CD4-positive, alpha-beta T cell treated with Interleukin-1 beta for 1 hour (primary cell): ENCODE measurements around the gene ELOVL5.
"Not testable (repeated sequence)": the region's sequence is repeated elsewhere in the genome, so short reads cannot be mapped to it uniquely, and the experiment has no call there.

Source experiments
- DNase-seq, 2 donors: peaks; one replicate each; pipeline ENCODE4 v3.0.0-alpha.2; 2020 to 2022

ELOVL5 gene, protein sequence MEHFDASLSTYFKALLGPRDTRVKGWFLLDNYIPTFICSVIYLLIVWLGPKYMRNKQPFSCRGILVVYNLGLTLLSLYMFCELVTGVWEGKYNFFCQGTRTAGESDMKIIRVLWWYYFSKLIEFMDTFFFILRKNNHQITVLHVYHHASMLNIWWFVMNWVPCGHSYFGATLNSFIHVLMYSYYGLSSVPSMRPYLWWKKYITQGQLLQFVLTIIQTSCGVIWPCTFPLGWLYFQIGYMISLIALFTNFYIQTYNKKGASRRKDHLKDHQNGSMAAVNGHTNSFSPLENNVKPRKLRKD

DNA sequence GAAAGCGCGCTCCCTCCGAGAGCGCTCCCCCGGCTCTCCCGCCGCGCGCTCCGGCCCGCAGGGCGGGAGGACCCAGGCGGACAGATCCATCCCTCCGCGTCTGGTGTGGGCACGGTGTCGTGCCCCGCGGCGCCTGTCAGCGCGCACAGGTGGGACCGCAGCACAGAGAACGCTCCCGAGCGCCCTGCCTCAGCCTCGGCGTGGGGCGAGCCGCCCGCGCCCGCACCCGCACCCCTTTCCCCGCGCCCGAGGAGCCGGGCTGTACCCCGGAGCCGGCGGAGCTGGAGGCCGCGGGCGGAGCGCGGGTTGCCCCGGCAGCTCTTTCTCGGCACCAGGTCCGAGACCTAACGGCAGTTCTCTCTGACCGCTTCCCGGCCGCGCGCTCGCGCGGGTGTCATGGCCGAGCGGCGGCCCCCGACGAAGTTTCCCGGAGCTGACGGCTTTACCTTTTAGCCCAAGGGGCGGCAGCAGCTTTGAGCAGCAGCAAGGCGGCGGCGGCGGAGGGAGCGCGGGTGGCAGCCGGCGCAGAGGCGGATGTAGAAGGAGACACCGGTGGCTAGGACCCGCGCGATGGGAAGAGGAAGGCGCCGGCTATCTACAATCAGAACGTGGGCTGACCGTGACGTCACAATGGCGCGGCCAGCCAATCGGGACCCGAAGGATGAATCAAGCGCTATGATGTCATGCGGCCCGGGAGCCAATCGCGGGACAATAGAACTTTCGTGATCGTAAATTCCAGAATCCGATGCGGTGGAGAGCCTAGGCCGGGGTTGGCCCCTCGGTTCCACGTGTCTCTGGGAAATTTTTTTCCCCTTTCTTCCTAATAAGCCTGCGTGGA lies at the start of gene ELOVL5:
ELOVL5 (minus strand) TSS at position 580 of the 838 bp plus-strand sequence. CDS start 53,251 bp downstream, outside the sequence.
- peak; percentile 98 for DNase-seq

DNA sequence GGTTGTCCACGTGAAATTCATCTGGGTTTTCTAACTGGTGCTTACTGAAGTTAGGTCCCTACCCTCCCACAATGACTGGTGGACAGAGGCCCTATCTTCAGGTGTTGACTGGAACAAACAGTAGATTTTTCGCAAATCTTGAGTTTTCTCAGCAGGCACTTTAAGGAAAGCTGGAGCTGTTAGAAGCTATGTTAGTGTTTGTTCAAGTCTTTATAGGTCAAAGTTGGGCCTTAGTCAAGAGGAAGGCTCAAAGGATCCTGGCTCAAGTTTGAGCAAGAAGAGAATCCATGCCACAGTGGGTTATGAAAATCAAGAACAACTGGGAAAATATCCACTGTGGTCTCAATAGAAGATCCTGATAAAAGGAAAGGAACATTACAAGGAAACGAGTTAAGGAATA lies 48.5 kb upstream of the ELOVL5 start:
- DNase-seq, result no peak

DNA sequence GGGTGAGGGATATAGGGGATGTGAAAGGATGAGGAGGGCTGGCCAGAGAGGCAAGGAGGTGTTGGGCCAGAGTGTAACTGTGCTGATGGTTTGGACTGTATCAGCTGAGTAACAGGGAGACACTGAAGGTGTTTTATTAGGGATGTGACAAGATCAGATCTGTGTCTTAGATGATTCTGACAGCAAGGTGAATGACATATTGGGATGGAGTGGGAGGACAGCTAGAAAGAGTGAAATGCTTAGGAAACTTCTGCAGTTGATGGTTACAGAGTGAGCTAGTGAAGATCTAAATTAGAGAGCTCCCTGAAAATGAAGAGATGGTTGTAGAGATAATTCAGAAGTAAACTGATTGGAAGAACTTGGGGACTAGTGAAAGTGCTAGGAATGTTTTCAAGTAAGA lies 47.2 kb upstream of the ELOVL5 start:
- no peak for DNase-seq

DNA sequence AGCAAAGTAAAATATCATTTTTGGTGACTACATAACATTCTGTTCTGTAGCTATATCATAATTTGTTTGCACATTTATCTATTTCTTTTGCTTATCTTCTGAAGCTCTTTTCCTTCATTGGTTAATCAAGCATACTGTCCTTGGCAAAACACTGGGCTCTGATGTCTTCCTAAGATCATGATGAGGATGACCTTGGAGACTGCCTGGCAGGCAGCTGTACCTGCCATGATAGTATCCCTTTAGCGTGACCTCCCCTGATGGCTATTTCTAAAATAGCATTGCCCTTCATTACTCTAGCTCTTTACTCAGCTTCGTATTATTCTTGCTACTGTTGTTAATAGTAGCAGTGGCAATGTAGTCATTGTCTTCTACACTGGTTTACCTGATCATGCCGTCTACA lies 46.0 kb upstream of the ELOVL5 start:
- DNase-seq, result no peak

DNA sequence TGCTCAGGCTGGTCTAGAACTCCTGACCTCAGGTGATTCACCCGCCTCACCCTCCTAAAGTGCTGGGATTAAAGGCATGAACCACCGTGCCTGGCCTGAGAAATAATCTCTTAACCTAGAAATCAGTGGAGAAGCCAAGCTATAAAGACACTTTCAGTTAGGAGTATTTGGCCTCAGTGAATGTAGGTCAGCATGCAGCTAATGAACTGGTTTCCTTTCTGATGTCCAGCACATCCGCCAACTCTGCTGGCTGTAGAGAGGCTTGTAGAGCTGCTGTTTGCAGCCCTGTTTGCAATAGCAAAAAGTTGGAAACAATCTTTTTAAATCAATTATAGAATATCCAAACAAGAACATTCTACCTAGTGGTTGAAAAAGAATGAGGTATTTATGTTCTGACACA lies 42.4 kb upstream of the ELOVL5 start:
- DNase-seq, result no peak

DNA sequence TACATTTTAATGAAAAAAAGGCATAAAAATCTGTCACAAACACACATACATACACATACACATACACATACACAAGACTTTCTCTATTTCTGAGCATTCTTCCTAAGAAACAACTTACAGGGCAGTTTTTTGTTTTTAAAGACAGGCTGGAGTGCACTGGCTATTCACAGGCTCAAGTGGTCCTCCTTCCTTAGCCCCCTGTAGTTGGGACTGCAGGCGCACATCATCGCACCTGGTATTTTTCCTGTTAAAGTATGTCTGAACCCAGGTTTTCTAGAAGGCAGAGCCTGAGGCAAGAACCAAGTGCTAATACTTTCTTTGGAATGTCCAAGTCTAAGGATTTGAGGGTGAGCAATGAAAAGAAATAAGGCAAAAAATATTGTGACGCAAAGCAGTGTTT lies 41.3 kb upstream of the ELOVL5 start:
- no peak for DNase-seq

DNA sequence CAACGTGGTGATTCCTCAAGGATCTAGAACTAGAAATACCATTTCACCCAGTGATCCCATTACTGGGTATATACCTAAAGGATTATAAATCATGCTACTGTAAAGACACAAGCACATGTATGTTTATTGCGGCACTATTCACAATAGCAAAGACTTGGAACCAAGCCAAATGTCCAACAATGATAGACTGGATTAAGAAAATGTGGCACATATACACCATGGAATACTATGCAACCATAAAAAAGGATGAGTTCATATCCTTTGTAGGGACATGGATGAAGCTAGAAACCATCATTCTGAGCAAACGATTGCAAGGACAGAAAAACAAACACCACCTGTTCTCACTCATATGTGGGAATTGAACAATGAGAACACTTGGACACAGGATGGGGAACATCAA lies 39.9 kb upstream of the ELOVL5 start:
- DNase-seq, result not testable (repeated sequence)

DNA sequence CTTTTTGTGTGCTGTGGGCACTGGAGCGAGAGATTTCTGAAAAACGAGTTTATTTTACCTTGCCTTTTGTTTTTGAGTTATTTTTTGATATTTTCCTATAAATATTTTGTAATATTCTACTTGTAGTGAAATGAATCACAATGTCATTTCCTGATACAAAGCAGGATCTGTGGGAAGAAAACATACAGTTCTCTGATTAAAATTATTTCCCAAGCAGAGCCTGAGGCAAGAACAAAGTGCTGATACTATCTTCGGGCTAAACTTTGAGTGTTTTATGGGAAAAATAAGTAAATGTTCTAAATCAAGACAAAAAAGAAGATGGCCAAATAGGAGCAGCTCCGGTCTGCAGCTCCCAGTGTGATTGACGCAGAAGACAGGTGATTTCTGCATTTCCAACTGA lies 33.7 kb upstream of the ELOVL5 start:
- DNase-seq, result no peak

DNA sequence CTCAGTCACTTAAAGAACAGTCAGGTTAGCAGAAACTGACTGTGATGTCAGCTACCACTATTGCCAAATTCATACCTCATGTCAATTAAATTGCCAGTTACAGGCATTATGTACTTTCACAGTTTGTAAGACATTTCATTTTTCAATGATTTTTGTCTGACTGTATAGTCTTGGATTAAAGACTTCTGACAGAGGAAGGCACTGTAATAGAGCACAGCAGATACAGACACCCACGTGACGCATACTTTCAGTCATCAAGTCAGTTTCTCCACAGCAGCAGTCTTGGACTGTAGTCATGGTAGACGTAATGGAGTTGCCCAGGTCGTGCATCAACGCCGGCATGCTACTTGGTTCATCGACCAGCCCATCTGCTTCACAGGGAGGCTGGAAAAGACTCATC lies 29.5 kb upstream of the ELOVL5 start:
- no peak for DNase-seq

DNA sequence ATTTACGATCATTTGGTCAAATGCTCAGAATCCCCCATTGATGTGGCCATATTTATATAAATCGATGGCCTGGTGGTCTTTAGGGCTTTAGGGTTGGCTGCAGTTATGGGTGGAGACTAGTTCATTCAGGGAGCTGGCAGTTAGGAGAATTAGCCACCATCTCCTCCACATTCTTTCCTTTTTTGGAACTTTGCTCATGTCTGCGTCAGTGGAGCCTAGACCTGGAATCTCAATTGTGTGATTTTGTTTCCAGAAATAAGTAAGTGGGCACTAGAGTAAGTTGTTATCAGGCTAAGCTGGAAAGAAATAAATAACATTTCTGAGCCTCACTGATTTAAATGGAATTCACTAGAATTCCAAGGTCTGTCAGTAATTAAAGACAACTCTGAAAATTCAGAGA lies 29.0 kb upstream of the ELOVL5 start:
- DNase-seq, result no peak

DNA sequence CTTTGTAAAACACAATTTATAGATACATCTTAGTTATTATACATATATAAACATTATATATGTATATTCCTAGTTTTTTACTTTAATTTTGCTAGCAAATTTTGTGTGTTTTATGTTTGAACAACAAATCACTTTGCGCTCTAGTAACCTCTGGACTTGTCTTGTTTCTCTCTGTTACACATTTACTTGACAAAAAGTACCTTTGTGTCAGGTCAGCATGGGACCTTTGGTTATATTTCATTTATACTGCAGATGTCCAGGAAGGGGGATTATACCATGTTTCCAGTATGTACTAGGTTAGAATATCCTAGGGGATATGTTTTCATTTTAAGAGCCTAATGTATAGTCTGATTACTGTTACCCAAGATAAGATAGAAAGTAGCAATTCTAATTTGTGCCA lies 28.5 kb upstream of the ELOVL5 start:
- no peak for DNase-seq

DNA sequence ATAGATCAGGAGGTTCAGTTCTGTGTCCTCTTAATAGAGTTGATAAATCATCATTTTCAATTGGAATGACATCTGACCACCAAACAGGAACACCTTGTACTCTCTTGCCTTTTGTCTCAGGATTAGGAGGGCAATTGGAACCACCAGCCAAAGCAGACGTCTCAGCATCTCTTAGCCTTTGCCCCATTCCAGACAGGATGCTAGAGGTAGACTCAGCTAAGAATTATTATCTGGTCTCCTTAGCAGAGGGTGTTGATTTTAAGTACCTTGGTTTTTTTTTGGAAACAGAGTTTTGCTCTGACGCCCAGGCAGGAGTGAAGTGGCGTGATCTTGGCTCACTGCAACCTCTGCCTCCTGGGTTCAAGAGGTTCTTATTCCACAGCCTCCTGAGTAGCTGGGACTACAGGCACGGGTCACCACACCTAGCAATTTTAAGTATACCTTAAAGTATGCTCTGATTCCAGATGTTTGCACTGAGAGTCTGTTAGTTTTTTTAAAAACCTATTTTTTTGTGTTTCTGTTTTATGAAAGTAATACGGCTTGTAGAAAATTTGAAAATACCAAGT lies 28.0 kb upstream of the ELOVL5 start:
- no peak for DNase-seq

DNA sequence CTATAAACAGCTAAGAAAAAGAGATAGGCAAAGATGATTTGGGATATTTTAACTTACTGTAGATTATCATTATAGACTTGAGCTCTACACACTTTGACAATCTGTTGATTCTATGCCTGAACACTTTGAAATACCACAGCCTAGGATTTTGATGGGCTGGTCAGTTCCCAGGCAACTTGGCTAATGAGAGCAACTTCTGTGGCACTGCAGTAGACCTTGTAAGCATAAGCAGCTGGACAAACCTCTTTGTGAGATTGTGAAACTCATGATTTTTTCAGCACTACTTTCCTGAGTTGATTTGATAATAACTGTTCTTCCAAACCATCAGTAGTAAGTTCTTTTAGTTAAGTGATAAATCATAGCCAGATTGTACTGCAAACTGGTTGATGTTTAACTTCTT lies 27.1 kb upstream of the ELOVL5 start:
- DNase-seq, result no peak

DNA sequence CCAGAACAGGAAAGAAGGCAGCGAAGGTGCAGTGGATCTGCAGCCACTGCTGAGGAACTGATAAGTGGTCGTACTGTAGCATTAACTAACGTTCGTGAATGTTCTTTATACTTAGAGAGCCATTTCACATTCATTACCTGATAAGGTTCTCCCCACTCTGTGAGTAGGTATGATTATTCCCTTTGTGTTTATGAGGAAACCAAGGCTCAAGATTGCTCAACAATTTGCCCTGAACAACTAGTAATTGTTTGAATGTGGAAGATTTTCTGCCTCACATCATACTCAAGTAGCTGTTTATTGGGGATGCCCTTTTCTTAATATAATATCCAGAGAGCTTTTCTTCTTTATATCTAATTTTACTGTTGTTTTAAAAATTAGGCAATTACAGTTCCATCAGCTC lies 24.9 kb upstream of the ELOVL5 start:
- DNase-seq, result no peak

DNA sequence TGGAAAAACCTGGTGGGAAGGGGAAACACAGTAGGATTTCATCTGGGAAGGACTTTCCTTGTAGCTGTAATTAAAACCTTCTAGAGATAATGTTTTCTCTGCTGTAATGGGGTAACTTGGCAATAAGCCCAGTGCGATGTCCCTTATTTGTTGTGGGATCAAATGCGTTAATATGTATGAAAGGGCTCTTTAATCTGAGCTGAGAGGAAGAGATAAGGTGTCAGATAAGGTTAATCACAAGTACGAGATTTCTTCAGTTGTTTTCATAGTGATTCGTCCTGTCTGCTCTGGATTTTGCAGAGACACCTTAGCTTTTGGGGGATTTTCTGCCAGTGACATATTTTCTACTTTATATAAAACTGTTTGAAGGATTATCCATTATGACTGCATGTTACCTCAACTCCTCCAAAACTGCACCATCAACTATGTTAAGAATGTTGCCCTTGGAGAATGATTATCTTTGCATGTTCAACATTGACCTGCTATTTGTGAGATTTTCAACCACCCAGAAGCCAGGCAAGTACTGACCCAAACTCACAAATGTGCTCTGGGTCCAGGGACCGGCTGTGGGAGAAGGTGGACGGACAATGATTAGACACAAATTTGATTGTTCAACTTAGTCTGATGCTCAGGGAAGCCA lies 21.2 kb upstream of the ELOVL5 start:
- DNase-seq, result no peak

DNA sequence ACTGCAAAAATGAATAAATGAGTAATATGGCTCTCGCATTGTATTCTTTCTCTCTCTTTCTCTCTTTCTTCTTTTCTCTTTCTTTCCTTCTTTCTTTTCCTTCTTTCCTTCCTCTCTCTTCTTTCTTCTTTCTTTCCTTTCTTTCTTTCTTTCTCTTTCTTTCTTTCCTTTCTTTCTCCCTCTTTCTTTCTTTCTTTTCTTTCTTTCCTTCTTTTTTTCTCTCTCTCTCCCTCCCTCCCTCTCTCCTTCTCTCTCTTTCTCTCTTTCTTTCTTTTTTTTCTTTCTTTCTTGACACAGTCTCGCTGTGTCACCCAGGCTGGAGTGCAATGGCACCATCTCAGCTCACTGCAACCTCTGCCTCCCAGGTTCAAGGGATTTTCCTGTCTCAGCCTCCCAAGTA lies 20.3 kb upstream of the ELOVL5 start:
- no peak for DNase-seq

DNA sequence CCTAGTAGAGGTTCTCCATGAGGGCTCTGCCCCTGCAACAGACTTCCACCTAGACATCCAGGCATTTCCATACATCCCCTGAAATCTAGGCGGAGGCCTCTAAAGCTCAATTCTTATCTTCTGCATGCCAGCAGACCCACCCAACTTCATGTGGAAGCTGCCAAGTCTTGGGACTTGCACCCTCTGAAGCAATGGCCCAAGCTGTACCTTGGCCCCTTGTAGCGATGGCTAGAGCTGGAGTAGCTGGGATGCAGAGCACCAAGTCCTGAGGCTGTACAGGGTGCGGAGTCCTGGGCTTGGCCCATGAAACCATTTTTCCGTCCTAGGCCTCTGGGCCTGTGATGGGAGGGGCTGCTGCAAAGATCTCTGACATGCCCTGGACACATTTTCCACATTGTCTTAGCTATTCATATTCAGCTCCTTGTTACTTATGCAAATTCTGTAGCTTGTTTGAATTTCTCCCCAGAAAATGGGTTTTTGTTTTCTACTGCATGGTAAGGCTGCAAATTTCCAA lies 17.4 kb upstream of the ELOVL5 start:
- no peak for DNase-seq

DNA sequence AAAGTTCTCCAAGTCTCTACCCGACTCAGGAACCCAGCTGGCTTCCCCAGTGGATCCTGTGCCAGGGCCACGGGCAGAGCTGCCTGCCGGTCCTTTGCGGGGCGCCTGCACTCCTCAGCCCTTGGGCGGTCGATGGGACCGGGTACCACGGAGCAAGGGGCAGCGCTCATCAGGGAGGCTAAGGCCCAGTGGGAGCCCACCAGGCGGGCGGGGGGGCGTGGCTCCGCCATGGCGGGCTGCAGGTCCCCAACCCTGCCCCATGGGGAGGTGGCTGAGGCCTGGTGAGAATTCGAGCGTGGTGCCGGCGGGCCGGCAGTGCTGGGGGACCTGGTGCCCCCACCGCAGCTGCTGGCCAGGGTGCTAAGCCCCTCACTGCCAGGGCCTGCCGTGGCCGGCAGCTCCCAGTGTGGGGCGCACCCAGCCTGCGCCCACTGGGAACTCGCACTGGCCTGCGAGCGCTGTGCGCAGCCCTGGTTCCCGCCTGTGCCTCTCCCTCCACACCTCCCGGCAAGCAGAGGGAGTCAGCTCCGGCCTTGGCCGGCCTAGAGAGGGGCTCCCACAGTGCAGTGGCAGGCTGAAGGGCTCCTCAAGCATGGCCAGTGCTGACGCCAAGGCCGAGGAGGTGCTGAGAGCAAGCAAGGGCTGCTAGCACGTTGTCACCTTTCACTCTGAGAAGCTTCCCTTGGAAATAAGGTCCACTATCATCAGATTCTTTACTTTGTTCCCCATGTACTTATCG lies 14.8 kb upstream of the ELOVL5 start:
- no peak for DNase-seq

DNA sequence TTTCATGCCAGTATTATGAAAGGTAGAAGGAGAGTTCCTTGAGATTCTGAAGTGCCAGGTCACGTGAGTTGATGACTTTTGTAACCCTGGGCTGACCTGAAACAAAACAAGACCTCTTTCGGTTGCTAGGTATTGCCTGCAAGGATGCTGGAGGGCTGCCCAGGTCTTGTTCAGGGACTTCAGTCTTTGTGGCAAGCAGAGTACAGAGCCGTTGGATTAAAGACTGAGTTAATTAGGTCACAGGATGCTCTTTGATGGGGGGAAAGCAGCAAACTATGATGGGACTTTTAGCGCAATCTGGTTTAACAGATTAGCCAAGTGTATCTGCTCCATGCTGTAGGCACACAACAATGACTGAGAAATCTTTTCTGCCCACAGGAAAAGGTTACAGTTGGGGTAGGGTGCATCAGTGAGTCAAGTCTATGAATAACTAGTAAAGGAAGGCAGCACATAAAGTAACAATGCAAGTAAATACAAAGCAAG lies 12.8 kb upstream of the ELOVL5 start:
- peak; percentile 81 to 85 for DNase-seq

DNA sequence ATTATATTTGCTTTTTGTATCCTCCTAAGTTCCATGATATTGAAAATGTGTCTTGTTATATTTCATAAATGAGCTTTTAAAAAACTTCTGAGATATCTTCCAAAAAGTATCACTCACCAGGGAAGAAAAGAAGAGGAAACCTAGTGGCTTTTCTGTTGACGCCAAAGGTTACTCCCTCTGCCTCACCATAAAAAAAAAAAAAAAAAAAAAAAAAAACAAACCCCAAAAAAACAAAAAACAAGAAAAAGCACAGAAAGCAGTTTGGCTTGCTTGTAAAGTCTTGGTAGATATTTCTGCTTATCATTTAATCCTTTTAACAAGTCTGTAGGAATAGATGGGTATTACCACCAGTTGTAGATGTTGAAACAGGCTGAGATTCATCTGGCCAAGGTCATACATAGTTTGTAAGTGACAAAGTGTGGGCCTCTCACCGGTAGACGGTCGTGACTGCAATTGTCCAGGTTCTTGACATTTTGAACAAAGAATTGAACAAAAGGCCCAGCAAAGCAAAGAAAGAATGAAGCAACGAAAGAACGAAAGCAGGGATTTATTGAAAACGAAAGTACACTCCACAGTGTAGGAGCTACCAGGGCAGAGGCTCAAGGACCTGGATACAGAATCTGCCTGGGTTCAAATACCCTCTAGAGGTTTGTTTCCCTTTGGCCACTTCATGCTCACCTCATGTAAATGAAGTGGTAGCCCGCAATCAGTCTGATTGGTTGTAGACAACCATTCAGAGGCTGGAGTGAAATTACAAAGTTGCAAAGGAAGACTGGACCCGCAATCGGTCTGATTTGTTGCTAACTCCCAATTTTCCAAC lies 11.6 kb upstream of the ELOVL5 start:
- DNase-seq, result peak in 1 of 2 donors; percentile 58

DNA sequence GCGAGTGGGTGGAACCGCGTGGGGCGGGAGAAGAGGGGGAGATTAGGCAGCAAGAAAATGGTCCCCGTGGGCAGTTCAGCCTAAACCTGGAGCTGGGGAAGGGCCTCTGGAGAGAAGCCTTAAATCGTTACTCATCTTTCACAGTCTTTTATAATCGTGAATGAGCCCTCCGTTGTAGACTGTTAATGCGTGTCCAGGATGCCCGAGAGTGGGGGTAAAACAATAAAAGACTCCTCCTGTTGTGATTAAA lies 11.0 kb upstream of the ELOVL5 start:
- no peak for DNase-seq
